Measurements from ENCODE around the gene BAX. TPM values are rescaled to one million over a fixed set of nuclear protein-coding genes. Genes with fewer than 3 reads are reported as not detected.
"Not testable (repeated sequence)": the region's sequence is repeated elsewhere in the genome, so short reads cannot be mapped to it uniquely, and the experiment has no call there.

Gene BAX
- polyA plus RNA-seq (ENCODE audit: insufficient read length in 4 of 4) = 10 to 100 TPM; 72.5 to 91.2 (median 79.4) TPM

DNA sequence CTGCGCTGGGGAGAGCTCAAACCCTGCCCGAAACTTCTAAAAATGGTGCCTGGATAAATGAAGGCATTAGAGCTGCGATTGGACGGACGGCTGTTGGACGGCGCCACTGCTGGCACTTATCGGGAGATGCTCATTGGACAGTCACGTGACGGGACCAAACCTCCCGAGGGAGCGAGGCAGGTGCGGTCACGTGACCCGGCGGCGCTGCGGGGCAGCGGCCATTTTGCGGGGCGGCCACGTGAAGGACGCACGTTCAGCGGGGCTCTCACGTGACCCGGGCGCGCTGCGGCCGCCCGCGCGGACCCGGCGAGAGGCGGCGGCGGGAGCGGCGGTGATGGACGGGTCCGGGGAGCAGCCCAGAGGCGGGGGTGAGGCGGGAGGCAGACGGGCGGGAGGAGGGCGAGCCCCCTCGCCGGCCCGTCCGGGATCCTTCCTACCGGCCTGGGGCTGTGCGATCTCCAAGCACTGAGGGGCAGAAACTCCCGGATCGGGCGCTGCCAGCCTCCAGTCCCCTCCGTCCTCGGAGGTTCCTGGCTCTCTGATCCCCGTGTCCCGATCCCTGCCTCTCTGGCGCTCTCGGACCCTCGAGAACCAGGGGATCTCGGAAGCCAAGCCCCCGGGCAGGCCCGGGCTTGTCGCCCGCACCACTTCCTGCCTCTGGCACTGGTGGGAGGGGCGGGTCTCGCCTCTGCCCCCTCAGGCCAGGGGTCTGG is at the start of gene BAX:
TSS of gene BAX (plus strand) at position 281 of the 713 bp plus-strand sequence. CDS start at position 335, 54 bp downstream.
- peak; percentile 85 to 90 (median 88) for DNase-seq (ENCODE audit: low read depth in 4 of 4, low spot score in 3 of 4)

GRCh38 chr19:48905664-48906063 is 49.0 kb upstream of the BAX start:
- no peak for DNase-seq (ENCODE audit: low read depth in 4 of 4, low spot score in 3 of 4)

DNA sequence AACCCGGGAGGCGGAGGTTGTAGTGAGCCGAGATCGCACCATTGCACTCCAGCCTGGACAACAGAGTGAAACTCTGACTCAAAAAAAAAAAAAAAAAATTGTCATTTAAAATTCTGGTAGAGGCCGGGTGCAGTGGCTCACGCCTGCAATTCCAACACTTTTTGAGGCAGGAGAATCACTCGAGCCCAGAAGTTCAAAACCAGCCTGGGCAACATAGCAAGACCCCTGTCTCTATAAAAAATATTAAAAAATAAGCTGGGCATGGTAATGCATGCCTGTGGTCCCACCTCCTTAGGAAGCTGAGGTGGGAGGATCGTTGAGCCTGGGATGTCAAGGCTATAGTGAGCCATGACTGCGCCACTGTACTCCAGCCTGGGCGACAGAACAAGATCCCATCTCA is 48.4 kb upstream of the BAX start:
- DNase-seq (ENCODE audit: low read depth in 4 of 4, low spot score in 3 of 4) = no peak

- no peak for DNase-seq (ENCODE audit: low read depth in 4 of 4, low spot score in 3 of 4)
These were observed 47.0 kb upstream of the BAX start for GRCh38 chr19:48907671-48908070.

- not testable (repeated sequence) for DNase-seq (ENCODE audit: low read depth in 4 of 4, low spot score in 3 of 4)
These were observed 45.1 kb upstream of the BAX start for GRCh38 chr19:48909424-48910077.

GRCh38 chr19:48910803-48911202 is 43.9 kb upstream of the BAX start:
- DNase-seq (ENCODE audit: low read depth in 4 of 4, low spot score in 3 of 4) = no peak

DNA sequence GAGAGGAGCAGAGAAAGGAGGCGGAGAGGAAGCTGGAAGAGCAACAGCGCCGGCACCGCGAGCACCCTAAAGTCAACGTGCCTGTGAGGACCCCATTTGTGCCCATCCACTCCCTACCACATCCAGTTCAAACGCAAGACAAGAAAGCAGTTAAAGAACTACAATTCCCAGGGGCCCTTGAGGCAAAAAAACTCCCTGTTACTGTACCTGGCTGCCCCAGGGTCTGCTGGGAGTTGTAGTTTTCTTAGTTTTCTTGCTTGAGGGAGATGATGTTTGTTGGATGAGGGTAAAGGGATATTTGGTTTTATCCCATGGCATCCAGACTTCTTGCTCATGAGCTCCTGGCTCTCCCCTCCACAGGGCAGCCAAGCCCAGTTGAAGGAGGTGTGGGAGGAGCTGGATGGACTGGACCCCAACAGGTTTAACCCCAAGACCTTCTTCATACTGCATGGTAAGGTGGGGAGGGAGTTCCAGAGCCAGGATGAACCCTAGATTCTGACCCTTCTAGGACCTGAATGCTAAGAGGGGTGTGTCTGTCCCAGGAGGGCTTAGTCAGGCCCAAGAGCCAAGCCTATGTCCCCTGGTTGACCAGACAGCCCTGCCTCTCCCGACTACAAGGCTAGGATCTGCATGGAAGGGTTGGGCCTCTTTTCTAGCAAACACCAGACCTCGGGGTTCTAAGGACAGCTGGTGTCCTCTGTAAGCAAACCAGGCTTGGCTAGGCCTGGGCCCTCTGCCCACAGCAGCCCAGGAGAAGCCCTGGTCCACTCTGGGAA is 41.4 kb upstream of the BAX start:
- no peak for DNase-seq (ENCODE audit: low read depth in 4 of 4, low spot score in 3 of 4)

GRCh38 chr19:48914181-48914580 is 40.5 kb upstream of the BAX start:
- no peak for DNase-seq (ENCODE audit: low read depth in 4 of 4, low spot score in 3 of 4)

DNA sequence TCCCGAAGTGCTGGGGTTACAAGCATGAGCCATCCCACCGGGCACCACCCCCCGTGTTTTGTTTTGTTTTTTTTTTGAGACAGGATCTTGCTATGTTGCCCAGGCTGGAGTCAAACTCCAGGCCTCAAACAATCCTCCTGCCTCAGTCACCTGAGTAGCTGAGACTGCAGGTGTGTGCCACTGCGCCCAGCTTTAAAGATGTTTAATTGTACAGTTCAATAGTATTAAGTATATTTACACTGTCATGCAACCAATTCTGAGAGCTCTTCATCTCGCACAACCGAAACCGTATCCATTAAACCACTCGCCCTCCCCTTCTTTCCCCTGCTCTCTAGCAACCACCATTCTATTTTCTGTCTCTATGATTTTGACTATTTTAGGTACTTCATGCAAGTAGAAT is 38.9 kb upstream of the BAX start:
- no peak for DNase-seq (ENCODE audit: low read depth in 4 of 4, low spot score in 3 of 4)

DNA sequence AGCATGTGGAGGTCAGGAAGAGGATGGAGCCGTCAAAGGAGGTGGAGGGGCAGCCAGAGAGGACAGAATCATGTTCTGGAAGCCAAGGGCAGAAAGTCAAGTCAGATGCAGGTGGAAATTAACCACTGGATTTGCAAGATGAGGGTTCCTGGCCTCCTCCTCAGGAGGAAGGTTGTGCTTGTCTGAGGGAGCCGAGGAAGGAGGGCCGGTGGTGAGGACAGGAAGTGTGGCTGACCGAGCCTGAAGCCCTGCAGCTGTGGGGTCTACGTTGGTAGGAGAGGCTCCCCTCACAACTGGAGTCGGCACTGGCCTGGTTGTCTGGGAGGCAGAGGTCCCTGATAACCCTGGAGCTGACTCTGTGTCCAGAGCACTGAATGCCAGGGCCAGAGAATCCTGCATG is 36.6 kb upstream of the BAX start:
- DNase-seq (ENCODE audit: low read depth in 4 of 4, low spot score in 3 of 4) = no peak

GRCh38 chr19:48918801-48919247 is 35.9 kb upstream of the BAX start:
- DNase-seq (ENCODE audit: low read depth in 4 of 4, low spot score in 3 of 4) = no peak

- not testable (repeated sequence) for DNase-seq (ENCODE audit: low read depth in 4 of 4, low spot score in 3 of 4)
These were observed 35.4 kb upstream of the BAX start for GRCh38 chr19:48919271-48919670.

GRCh38 chr19:48920949-48921348 is 33.7 kb upstream of the BAX start:
- DNase-seq (ENCODE audit: low read depth in 4 of 4, low spot score in 3 of 4) = no peak

DNA sequence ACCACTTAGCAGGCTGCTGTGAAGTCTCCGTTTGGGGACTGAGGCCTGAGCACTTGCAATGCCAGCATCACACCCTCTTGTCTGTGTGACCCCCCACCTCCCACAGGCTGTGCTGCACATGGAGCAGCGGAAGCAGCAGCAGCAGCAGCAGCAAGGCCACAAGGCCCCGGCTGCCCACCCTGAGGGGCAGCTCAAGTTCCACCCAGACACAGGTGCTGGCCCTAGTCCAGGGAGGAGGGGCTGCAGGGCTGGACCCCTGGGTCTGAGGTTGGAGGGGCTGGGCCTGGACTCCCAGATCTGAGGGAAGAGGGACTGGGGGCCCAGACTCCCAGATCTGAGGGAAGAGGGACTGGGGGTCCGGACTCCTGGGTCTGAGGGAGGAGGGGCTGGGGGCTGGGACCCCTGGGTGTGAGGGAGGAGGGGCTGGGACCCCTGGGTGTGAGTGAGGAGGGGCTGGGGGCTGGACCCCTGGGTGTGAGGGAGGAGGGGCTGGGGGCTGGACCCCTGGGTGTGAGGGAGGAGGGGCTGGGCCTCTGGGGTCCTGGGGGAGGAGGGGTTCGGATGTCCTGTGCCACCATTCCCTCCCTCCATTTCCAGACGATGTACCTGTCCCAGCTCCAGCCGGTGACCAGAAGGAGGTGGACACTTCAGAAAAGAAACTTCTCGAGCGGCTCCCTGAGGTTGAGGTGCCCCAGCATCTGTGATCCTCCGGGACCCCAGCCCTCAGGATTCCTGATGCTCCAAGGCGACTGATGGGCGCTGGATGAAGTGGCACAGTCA is 32.8 kb upstream of the BAX start:
- no peak for DNase-seq (ENCODE audit: low read depth in 4 of 4, low spot score in 3 of 4)

GRCh38 chr19:48922548-48923490 is 31.9 kb upstream of the BAX start:
- DNase-seq (ENCODE audit: low read depth in 4 of 4, low spot score in 3 of 4) = no peak

DNA sequence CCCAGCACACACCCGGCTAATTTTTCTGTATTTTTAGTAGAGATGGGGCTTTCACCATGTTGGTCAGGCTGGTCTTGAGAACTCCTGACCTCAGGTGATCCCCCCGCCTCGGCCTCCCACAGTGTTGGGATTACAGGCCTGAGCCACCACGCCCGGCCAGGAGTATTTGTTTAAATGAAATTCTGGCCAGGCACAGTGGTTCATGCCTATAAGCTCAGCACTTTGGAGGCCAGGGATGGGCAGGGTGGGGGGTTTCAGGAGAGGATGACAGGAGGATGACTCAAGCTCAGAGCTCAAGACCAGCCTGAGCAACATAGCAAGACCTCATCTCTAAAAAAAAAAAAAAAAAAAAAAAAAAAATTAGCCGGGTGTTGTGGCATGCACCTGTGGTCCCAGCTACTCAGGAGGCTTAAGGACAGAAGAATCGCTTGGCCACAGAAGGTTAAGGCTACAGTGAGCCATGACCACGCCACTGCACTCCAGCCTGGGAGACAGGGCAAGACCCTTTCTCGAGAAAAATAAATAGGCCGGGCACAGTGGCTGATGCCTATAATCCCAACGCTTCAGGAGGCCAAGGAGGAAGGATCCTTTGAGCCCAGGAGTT is 29.3 kb upstream of the BAX start:
- no peak for DNase-seq (ENCODE audit: low read depth in 4 of 4, low spot score in 3 of 4)

- DNase-seq (ENCODE audit: low read depth in 4 of 4, low spot score in 3 of 4) = not testable (repeated sequence)
These were observed 28.8 kb upstream of the BAX start for GRCh38 chr19:48925890-48926289.

- DNase-seq (ENCODE audit: low read depth in 4 of 4, low spot score in 3 of 4) = no peak
These were observed 27.8 kb upstream of the BAX start for GRCh38 chr19:48926909-48927308.

- DNase-seq (ENCODE audit: low read depth in 4 of 4, low spot score in 3 of 4) = not testable (repeated sequence)
These were observed 27.0 kb upstream of the BAX start for GRCh38 chr19:48927692-48928091.
